ENCODE measurements around the gene SLC2A14.
"Not testable (repeated sequence)": the region's sequence is repeated elsewhere in the genome, so short reads cannot be mapped to it uniquely, and the experiment has no call there.

The SLC2A14 gene

GRCh38 chr12:7793211-7793610 lies 79.5 kb downstream of the SLC2A14 start:
- no peak for DNase-seq
- in situ Hi-C loops (cut with HindIII; ENCODE audit: low pct_ligation_motif_present, low pct_unique_long_range_greater_than_20kb, low sequenced_read_pairs), result no loop called here

GRCh38 chr12:7788884-7789528 lies 83.7 kb downstream of the SLC2A14 start, which contains the start of gene NANOG:
Gene NANOG, plus strand, starts transcription at chr12:7789402. Its CDS starts 213 bp downstream, at chr12:7789615.
- in situ Hi-C loops (cut with HindIII; ENCODE audit: low pct_ligation_motif_present, low pct_unique_long_range_greater_than_20kb, low sequenced_read_pairs); DNase-seq: not testable (repeated sequence)

GRCh38 chr12:7788294-7788660 lies 84.4 kb downstream of the SLC2A14 start:
- DNase-seq, result no peak
- in situ Hi-C loops (cut with HindIII; ENCODE audit: low pct_ligation_motif_present, low pct_unique_long_range_greater_than_20kb, low sequenced_read_pairs), result no loop called here

- in situ Hi-C loops (cut with HindIII; ENCODE audit: low pct_ligation_motif_present, low pct_unique_long_range_greater_than_20kb, low sequenced_read_pairs), result no loop called here
- DNase-seq, result no peak
Observed at GRCh38 chr12:7787574-7788293, 85.0 kb downstream of the SLC2A14 start.

- in situ Hi-C loops (cut with HindIII; ENCODE audit: low pct_ligation_motif_present, low pct_unique_long_range_greater_than_20kb, low sequenced_read_pairs), result no loop called here
- DNase-seq, result no peak
Observed at GRCh38 chr12:7784701-7785100, 88.0 kb downstream of the SLC2A14 start.

GRCh38 chr12:7783433-7783832 lies 89.3 kb downstream of the SLC2A14 start:
- in situ Hi-C loops (cut with HindIII; ENCODE audit: low pct_ligation_motif_present, low pct_unique_long_range_greater_than_20kb, low sequenced_read_pairs); DNase-seq: not testable (repeated sequence)

- no peak for DNase-seq
- in situ Hi-C loops (cut with HindIII; ENCODE audit: low pct_ligation_motif_present, low pct_unique_long_range_greater_than_20kb, low sequenced_read_pairs), result no loop called here
Observed at GRCh38 chr12:7782055-7782454, 90.7 kb downstream of the SLC2A14 start.

GRCh38 chr12:7781274-7781673 lies 91.4 kb downstream of the SLC2A14 start:
- DNase-seq, result no peak
- in situ Hi-C loops (cut with HindIII; ENCODE audit: low pct_ligation_motif_present, low pct_unique_long_range_greater_than_20kb, low sequenced_read_pairs), result no loop called here

GRCh38 chr12:7769999-7770398 lies 102.7 kb downstream of the SLC2A14 start:
- in situ Hi-C loops (cut with HindIII; ENCODE audit: low pct_ligation_motif_present, low pct_unique_long_range_greater_than_20kb, low sequenced_read_pairs), result no loop called here
- no peak for DNase-seq
